Esophagus muscularis mucosa (tissue), 3 donors: ENCODE results near the gene RDH11.

ENCODE experiments used
- POLR2AphosphoS5 ChIP-seq, 2 donors: sonication (generic); formaldehyde crosslinking; IDR thresholded peaks; one replicate each; pipeline ENCODE4 v1.6.1; 2017; ENCODE audit warnings: antibody characterized with exemption in 2 of 2
- TF ChIP-seq, protein P1 (sequence below), 3 experiments: fragments of 200-600 bp in 2 of 3; fragments of 450-650 bp in 1 of 3; sonication (generic) in 2 of 3; IDR thresholded peaks; one replicate each; pipeline ENCODE4 v1.5.1; 2017 to 2019; ENCODE audit warnings: antibody characterized with exemption in 3 of 3, mild to moderate bottlenecking in 2 of 3, moderate library complexity in 1 of 3

DNA sequence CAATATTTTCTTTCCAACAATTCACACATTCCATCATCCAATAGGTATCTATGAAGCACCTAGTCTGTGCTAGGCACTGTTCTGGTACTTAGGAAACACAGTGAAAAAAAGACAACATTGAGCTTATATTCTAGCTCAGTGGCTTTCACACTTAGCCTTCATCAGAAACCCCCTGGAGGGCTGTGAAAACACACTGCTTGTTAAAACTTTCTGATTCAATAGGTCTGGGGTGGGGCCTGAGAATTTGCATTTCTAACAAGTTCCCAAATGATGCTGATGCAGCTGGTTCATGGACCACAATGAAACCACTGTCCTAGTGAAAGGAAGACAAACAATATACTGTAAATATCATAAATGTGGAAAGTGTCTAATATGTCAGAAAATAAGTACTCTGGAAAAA lies 27.0 kb downstream of the RDH11 start:
- TF ChIP-seq, protein P1, sequence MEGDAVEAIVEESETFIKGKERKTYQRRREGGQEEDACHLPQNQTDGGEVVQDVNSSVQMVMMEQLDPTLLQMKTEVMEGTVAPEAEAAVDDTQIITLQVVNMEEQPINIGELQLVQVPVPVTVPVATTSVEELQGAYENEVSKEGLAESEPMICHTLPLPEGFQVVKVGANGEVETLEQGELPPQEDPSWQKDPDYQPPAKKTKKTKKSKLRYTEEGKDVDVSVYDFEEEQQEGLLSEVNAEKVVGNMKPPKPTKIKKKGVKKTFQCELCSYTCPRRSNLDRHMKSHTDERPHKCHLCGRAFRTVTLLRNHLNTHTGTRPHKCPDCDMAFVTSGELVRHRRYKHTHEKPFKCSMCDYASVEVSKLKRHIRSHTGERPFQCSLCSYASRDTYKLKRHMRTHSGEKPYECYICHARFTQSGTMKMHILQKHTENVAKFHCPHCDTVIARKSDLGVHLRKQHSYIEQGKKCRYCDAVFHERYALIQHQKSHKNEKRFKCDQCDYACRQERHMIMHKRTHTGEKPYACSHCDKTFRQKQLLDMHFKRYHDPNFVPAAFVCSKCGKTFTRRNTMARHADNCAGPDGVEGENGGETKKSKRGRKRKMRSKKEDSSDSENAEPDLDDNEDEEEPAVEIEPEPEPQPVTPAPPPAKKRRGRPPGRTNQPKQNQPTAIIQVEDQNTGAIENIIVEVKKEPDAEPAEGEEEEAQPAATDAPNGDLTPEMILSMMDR (IDR thresholded peaks at IDR 0.05): no peak
- TF ChIP-seq POLR2AphosphoS5 (IDR thresholded peaks at IDR 0.05): no peak
